Measurements from ENCODE around the gene APOH.

GRCh38 chr17:66234611-66235010 is 5.4 kb upstream of the APOH start:
- TF ChIP-seq CTCF (IDR thresholded peaks at IDR 0.05) (no peak), POLR2A (IDR thresholded peaks at IDR 0.05) (no peak)
